Stimulated activated CD4-positive, alpha-beta T cell treated with anti-CD3 and anti-CD28 coated beads, Interleukin-15, amount 100 ng/mL, for 1 hour (primary cell): ENCODE data around the gene AGR2.

Experiments
- DNase-seq, 2 donors: peaks; one replicate each; pipeline ENCODE4 v3.0.0-alpha.2; 2020; ENCODE audit warnings: low read depth in 1 of 2, low spot score in 1 of 2

Gene AGR2

DNA sequence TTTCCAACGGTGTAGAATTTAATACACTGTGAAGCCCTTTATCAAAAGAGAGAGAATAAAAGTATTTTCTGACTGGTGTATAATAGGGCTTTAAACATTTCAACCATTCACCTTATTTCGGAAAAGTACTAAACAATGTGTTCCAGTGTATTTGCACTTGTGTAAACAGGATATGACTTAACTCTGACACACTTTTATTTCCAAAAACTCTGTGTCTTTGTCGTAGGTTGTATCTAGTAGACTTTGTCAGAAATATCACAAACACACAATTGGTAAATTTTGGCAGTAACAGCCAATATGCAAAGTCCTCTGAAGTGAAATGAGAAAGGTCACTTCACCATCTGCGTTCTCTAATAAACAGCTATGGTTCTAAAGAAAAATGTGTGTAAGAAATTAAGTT, 61.6 kb downstream of the AGR2 start:
- DNase-seq: no peak

DNA sequence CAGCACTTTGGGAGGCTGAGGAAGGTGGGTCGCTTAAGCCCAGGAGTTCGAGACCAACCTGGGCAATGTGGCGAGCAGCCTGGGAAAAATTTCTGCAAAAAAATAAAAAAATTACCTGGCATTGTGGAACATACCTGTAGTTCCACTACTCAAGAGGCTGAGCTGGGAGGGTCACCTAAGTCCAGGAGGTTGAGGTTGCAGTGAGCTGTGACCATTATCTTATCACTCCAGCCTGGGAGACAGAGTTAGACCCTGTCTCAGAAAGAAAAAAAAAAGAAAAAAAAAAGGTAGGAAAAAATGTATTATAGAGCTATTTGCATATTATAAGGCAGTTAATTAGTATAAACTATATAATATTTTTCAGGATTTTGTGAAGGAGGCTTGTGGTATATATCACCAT, 62.3 kb downstream of the AGR2 start:
- no peak for DNase-seq
